Measurements from ENCODE around the gene TCF12. TPM values are rescaled to one million over a fixed set of nuclear protein-coding genes. Genes with fewer than 3 reads are reported as not detected.
"Not testable (repeated sequence)": the region's sequence is repeated elsewhere in the genome, so short reads cannot be mapped to it uniquely, and the experiment has no call there.

The TCF12 gene
- polyA plus RNA-seq, 3 donors: 151 to 186 (median 162) TPM

DNA sequence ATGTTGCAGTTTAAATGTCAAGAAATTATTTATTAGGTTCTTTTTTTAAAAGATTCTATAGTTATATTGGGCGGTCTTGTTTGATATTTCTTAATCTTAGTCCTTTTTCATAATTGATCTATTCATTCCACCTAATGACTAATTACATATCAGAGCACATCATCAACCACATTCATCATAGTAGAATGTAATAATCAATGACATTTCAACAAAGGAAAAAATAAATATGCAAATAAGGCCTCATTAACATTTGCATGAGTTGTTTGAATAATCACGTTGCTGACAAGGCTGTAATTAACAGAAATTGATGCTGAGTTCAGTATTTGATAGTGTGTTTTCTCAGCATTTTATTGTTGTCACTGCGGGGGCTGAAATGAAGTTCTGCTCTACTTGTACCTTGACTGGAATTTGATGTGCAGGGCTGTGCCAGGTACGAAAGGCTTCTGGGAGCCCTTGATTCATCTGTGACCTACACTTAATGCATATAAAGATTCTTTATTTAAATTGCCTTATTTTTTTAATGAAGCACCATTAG is 215.7 kb downstream of the TCF12 start:
- no peak for DNase-seq (ENCODE audit: extremely low read depth in 1 of 11, low read depth in 9 of 11, low spot score in 4 of 11)

- DNase-seq (ENCODE audit: extremely low read depth in 1 of 11, low read depth in 9 of 11, low spot score in 4 of 11): peak in 2 of 11 donors; percentile 29 to 45
Observed at GRCh38 chr15:57134851-57135250, 216.4 kb downstream of the TCF12 start.

GRCh38 chr15:57135800-57136199 is 217.4 kb downstream of the TCF12 start:
- no peak for DNase-seq (ENCODE audit: extremely low read depth in 1 of 11, low read depth in 9 of 11, low spot score in 4 of 11)

GRCh38 chr15:57138349-57138788 is 219.9 kb downstream of the TCF12 start:
- peak in 3 of 11 donors; percentile 29 to 61 (median 37) for DNase-seq (ENCODE audit: extremely low read depth in 1 of 11, low read depth in 9 of 11, low spot score in 4 of 11)

DNA sequence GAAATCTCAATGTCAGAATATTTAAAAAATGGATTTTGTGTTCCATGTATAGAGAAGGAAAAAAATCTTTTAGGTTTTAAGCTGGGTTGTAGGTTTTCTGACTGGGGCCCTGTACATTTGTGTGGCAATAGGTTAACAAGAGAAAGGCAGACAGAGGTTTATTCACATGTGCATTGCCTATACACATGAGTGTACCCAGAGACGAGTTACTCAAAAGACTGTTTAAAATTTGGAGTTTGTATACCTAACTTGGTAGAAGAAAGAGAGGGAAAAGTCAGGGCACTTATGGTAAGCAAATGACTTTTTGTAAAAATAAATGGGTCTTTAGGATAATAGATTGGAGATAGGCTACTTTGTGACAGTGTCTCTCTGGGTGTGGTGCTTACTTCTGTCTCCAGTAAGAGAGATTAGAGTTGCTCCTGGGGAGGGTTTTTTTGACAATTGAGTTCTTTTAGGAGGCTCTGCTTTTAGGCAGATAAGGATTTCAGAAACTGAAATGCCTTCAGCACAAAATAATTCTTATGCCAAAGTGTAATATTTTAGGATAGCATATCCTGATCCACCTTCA is 225.2 kb downstream of the TCF12 start:
- DNase-seq (ENCODE audit: extremely low read depth in 1 of 11, low read depth in 9 of 11, low spot score in 4 of 11): no peak

DNA sequence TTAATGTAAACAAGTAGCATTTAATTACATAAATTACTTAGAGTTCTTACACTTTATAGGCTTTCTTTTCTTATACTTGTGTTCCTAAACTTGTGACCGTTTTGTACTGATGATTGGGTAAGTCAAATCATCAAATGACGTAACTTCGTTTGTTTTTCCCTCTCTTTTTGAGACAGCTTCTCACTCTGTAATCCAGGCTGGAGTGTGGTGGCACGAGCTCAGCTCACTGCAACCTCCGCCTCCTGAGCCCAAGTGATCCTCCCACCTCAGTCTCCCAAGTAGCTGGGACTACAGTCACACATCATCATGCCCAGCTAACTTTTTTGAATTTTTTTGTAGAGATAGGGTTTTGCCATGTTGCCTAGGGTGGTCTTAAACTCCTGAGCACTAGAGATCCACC is 226.0 kb downstream of the TCF12 start:
- no peak for DNase-seq (ENCODE audit: extremely low read depth in 1 of 11, low read depth in 9 of 11, low spot score in 4 of 11)

GRCh38 chr15:57146506-57147201 is 228.2 kb downstream of the TCF12 start:
- peak in 8 of 11 donors; percentile 23 to 76 (median 63) for DNase-seq (ENCODE audit: extremely low read depth in 1 of 11, low read depth in 9 of 11, low spot score in 4 of 11)

GRCh38 chr15:57147621-57148020 is 229.2 kb downstream of the TCF12 start:
- DNase-seq (ENCODE audit: extremely low read depth in 1 of 11, low read depth in 9 of 11, low spot score in 4 of 11): no peak

DNA sequence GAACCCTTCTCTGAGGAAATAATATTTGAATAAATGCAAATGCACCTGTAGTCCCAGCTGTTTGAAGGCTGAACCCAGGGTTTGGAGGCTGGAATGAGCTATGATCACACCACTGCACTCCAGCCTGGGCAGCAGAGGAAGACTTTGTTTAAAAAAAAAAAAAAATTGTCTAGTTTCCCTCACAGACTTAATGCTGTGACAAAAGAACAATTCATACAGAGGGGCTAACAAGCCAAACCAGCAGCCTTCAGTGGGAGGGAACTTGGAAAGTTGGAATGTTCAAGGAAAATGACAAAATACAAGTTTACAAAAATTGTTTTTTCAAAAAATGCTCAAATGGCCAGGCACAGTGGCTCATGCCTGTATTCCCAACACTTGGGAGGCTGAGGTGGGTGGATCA is 229.8 kb downstream of the TCF12 start:
- no peak for DNase-seq (ENCODE audit: extremely low read depth in 1 of 11, low read depth in 9 of 11, low spot score in 4 of 11)

DNA sequence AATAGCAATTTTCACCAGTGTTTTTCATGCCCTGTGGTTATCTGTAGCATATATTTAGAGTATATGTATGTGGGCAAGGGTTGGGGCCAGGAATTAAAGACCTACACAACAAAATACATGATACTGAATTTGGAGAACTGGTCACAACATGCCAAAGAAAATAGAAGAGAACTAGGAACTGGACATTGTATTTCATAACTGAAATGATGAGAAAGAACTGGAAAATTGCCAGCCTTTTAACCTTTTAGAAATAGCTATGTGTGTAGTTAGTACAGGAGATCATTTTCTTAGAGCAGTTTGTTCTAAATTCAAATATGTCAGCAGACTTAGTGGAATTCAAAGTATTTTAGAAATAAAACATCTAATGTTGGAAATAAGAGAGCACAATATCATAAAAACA is 230.8 kb downstream of the TCF12 start:
- no peak for DNase-seq (ENCODE audit: extremely low read depth in 1 of 11, low read depth in 9 of 11, low spot score in 4 of 11)

GRCh38 chr15:57150066-57150865 is 231.8 kb downstream of the TCF12 start:
- no peak for DNase-seq (ENCODE audit: extremely low read depth in 1 of 11, low read depth in 9 of 11, low spot score in 4 of 11)

DNA sequence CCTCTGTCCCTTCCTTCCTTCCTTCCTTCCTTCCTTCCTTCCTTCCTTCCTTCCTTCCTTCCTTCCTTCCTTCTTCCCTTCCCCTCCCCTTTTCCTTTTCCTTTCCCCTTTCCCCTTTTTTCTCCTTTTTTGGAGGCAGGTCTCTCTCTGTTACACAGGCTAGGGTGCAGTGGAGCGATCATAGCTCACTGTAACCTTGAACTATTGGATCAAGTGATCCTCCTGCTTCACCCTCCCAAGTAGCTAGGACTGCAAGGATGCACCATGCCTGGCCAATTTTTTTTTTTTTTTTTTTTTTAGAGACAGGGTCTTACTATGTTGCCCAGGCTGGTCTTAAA is 232.4 kb downstream of the TCF12 start:
- not testable (repeated sequence) for DNase-seq (ENCODE audit: extremely low read depth in 1 of 11, low read depth in 9 of 11, low spot score in 4 of 11)

GRCh38 chr15:57152133-57152532 is 233.7 kb downstream of the TCF12 start:
- no peak for DNase-seq (ENCODE audit: extremely low read depth in 1 of 11, low read depth in 9 of 11, low spot score in 4 of 11)

DNA sequence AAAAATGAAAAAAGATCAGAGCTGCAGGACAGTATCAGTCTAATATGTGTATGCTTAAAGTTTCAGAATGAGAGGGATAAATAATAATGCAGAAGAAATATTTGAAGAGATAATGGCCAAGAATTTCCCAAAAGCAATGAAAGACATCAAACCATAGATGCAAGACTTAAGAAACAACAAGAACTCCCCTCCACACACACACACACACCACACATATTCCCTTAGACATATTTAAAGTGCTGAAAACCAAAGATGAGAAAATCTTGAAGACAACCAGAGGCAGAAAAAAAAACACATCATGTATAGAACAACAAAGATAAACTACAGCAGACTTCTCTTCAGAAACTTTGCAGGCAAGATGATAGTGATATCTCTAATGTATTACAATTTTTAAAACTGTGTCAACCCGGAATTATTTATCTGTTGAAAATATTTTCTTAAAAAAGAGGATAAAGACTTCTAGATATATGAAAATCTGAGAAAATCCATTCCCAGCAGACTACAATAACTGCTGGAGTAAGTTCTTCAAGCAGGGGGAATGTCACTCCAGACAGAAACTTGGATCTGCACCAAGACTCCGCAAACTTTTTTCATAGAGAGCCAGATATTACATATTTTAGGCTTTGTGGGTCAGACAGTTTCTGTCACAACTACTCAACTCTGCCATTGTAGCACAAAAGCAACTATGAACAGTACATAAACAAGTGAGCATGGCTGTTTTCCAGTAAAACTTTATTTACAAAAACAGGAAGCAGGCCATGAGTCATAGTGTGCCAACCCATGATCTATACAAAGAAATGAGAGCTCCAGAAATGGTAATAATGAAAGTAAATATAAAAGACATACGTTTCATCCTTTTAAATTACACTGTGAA is 234.5 kb downstream of the TCF12 start:
- no peak for DNase-seq (ENCODE audit: extremely low read depth in 1 of 11, low read depth in 9 of 11, low spot score in 4 of 11)

DNA sequence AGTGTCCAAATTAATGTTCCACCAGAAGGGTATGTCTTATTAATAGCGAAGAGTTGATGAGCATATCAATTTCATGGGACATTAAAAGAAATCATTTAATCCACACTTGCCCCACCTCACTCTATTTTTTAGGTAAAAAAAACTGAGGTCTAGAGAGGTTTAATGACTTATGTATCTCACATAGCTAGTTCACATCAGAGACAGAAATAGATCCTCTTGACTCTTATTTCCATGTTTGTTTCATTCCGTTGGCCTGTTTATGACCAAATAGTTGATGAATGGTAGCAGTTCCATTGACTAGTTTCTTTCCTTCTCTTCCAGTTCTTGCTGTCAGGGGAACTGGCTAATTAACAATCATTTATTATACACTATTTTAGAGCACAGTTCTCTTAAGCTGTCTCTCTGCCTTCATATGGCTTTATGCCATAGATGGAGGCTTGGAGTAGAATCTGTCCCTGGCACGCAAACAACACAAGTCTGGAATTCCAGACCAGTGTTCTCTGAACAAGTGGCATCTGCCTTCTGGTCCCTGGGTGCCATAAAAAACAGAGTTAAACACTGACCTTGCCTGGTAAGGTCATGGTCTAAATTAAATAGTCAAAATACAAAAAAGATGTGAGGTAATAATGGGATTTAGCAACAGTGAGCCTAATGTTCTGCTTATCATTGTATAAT is 237.9 kb downstream of the TCF12 start:
- DNase-seq (ENCODE audit: extremely low read depth in 1 of 11, low read depth in 9 of 11, low spot score in 4 of 11): no peak

GRCh38 chr15:57158589-57158988 is 240.1 kb downstream of the TCF12 start:
- no peak for DNase-seq (ENCODE audit: extremely low read depth in 1 of 11, low read depth in 9 of 11, low spot score in 4 of 11)

DNA sequence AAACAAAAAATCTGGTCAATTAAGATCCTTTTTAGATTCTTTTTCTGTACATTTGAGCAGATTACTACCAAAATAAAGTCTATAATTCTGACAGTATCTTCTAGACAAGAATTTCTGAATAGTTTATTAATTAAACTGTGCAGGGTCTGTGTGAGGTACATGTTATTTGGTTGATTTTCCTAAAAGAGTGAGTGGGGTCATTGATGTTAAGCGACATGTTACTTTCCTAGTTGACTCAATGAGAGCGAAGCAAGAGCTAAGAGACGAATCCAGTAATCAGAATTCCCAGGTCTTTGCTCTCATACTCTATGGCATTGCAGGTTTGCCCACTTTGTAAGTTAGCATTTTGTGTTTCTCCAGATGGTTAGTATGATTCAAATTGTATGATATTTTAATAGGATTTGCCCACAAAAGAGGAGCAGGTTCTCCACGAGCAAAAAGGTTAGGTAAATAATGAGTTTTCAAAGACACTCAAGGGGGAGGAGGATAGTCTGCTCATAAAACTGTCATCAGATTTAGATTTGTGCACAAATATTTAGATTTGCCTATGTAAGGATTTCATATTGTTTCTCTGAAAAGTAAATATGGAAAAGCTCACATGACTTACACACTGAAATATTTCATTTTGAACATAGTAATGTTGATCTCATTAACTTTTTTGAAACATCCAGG is 240.7 kb downstream of the TCF12 start:
- DNase-seq (ENCODE audit: extremely low read depth in 1 of 11, low read depth in 9 of 11, low spot score in 4 of 11): no peak

GRCh38 chr15:57159767-57160166 is 241.3 kb downstream of the TCF12 start:
- DNase-seq (ENCODE audit: extremely low read depth in 1 of 11, low read depth in 9 of 11, low spot score in 4 of 11): no peak

All from renal cortex interstitium (tissue), 11 donors.